GM19025 (cell line): Measurements from ENCODE around the gene CCDC33.

Source experiments
- ATAC-seq: cut with Tn5 transposase; IDR thresholded peaks from one replicate; pipeline ENCODE4 v1.9.1; 2021; ENCODE audit warnings: mild to moderate bottlenecking, low read depth, moderate library complexity; ENCODE audit not compliant: unreplicated experiment

The CCDC33 gene

GRCh38 chr15:74253211-74253921, 17.2 kb downstream of the CCDC33 start:
- ATAC-seq: no peak

- ATAC-seq: no peak
These were observed 21.0 kb downstream of the CCDC33 start for GRCh38 chr15:74257105-74257504.

GRCh38 chr15:74257623-74258022, 21.5 kb downstream of the CCDC33 start:
- no peak for ATAC-seq

DNA sequence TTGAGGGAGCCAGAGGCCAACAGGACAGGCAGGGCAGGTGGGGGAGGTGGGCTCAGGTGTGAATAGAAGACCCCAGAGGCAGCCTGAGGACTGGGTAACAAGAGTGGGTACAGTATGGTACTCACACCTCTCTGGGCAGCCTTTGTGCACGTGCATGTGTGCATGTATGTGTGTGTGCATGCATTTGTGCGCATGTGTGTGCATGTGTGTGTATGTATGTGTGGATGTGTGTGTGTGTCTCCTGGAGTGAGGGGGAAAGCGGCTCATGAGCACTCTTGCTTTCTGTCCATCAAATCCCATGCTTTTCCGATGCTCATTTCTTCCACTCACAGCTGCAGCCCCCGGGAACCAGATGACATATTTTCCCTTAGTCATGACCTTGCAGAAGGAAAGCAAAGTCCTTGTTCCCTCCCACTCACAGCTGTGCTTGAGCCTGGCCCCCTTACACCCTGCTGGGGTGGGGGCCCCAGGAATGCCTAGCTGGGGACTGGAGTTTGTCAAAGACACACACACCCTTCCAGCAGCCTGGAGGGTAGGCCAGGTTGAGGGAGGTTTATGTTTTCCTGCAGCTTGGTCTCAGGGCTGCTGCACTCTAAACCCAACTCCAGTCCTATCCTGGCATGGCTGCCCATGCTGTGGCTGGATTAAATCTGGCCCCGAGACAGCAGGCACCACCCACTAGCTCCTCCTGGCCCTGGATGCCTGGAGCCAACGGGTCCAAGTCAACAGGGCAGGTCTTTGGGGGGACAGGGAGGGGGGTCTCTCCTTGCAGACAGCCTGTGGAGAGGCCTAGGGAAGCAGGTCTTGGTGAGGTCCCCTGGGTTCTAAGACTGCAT, 22.5 kb downstream of the CCDC33 start:
- no peak for ATAC-seq

- no peak for ATAC-seq
These were observed 23.1 kb downstream of the CCDC33 start for GRCh38 chr15:74259292-74259648.

DNA sequence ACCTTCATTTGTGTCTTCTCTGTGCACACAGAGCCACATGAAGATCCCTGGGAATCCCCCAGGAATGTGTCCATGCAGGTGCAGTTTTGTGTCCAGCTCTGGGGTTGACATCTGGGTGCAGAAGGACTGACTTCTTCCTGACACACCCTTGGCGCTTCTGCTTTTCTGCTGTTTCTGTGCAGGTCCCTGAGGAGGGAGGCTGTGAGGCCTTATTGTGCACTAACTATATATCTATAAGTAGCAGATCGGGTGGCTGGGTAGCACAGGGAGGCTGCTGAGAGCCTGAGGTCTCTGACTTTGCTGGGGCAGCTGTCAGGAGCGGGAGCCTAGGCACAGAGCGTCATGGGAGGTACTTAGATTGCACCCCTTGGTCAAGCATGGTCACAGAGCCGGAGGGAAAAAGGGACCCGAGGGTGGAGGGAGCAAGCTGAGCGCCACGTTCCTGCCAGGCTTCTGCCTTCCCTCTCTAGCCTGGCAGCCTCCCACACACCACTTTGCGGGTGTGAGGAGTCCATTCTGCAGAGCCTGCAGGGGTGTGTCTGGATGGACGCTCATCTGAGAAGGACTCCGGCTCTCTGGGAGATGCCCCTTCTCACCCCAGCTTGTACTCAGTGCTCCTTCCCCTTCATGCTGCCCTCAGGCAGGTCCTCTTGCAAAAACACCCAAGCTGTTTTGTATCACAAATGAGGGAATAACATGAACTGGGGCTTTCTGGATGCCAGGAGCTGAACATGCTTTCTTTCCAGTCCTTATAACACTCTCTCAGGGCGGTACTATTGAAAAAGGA, 23.9 kb downstream of the CCDC33 start:
- no peak for ATAC-seq

- no peak for ATAC-seq
These were observed 24.9 kb downstream of the CCDC33 start for GRCh38 chr15:74261041-74261440.

DNA sequence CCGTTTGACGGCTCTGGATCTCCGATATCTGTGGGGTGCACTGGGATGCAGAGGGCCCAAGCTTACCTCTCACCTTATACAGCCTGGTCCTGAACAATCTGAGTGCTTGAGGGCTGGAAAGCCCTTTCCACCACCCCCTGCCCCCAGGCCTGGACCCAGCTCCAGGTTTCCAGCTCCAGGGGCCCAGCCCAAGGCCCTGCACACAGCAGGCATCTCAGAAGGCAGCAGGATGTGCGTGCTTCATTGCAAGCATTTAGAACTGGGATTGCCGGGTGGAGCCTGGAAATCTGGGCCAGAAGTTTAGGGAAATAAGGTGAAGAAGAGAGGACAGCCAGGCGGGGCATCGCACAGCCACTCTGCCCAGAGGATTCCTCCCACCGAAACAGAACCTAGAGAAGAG, 25.6 kb downstream of the CCDC33 start:
- ATAC-seq: no peak

DNA sequence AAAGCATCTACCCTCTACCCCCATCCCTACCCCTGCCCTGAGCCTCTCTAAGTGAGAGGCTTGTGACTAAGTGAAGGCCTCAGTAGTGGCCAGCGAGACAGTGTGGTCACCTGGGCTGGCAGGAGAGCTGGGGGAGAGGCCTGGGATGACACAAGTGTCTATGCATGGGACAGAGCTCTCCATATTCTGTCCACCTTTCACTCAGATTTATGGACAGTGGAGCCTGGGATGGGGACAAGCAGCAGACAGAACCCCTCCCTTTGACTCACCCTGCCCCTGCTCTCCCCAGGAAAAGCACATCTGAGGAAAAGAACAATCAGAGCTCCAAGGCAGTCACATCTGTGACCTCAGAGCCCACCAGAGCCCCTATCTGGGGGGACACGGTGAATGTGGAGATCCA, 26.0 kb downstream of the CCDC33 start:
- ATAC-seq: no peak

- ATAC-seq: no peak
These were observed 26.5 kb downstream of the CCDC33 start for GRCh38 chr15:74262625-74263024.

- ATAC-seq: no peak
These were observed 27.3 kb downstream of the CCDC33 start for GRCh38 chr15:74263466-74263865.

DNA sequence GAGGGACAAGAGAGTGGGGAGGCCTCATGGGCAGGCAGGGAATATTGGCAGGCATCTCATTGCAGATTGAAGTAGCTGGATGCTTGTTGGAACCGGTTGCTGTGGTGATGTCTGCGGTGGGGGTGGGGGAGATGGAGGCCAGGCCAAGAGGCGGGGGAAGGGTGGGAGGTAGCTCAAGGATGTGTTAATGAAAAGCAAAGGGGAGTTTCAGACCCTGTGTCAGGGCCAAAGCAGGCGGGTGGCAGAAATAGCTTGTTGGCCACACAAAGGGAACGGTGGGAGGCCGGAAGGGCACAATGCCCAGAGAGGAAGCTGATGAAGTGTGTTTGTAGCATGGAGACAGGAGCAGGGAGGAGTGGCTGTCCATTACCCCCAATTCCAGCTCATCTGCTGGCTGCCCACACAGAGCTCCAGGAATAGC, 28.0 kb downstream of the CCDC33 start:
- ATAC-seq: no peak

DNA sequence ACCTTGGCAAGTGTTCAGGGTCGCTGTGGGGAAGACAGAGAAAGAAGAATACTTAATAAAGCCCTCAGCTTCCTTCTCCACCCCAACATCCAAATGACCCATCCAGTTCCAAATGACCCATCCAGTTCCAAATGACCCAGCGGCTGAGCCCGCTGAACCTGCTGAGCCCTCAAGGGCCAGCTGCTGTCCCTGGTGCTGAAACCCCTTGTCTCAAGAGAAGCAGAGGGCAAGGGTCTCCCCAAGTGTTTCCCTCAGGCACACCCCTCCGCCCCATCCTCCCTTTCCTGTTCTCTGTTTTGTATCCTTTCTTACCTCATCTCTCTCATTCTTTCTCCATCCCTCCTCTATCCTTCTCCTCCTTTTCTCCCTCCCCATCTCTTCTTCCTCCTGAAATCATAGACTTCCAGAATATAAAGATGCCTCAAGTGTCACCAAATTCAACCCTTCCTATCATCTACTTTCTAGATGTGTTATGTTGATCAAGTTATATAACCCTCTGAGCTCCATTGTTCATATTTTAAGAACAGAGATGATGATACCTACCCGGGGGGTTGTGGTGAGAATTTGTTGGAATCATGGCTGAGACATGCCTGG, 29.0 kb downstream of the CCDC33 start:
- no peak for ATAC-seq

- ATAC-seq: no peak
These were observed 31.9 kb downstream of the CCDC33 start for GRCh38 chr15:74268020-74268419.

- ATAC-seq: no peak
These were observed 33.4 kb downstream of the CCDC33 start for GRCh38 chr15:74269362-74270035.

DNA sequence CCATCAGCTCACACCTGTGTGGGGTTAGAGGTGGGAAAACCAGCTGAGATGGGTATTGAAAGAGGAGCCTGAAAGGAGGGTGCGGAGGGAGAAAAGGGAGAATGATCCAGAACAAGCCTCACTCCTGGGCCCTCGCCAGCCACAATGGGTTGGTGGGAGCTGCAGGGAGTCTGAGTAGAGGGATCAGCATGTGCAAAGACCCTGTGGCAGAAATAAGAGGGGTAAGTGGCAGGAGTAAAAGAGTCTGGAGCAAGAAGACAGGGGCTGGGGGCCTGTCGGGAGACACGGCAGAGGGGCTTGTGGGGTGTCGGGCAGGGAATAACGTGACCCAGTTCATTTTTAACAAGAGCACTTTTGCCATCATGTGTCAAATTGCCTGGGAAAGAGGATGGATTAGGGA, 34.0 kb downstream of the CCDC33 start:
- ATAC-seq: no peak

- no peak for ATAC-seq
These were observed 34.9 kb downstream of the CCDC33 start for GRCh38 chr15:74270854-74271520.

DNA sequence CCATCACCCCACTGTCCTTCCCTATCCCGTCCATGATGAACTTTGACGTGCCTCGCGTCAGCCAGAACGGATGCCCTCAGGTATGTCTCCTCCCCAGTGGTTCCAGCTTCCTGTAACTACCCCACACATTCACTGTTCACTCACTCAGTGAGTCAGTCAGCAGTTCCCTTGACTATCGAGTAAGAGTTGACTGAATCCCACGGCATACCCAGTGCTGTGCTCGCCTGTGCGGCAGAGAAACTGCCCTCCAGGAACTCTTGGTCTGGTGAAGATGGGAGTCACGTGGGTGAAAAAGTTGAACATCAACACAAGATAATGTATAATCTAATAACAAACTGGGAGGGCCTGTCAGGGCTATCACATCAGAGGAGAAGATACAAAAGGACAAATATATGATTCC, 36.7 kb downstream of the CCDC33 start:
- ATAC-seq: no peak

- no peak for ATAC-seq
These were observed 38.4 kb downstream of the CCDC33 start for GRCh38 chr15:74274470-74275038.
